ENCODE results near the gene MGST2.

- TF ChIP-seq CTCF (conservative IDR thresholded peaks at IDR 0.05) (no peak), EZH2 (IDR thresholded peaks at IDR 0.05; ENCODE audit: low read depth) (no peak)
Observed at GRCh38 chr4:139625093-139625455, 40.5 kb upstream of the MGST2 start.
